HG03159 (cell line): ENCODE data around the gene NKD1.

Experiments
- ATAC-seq: cut with Tn5 transposase; IDR thresholded peaks from one replicate; pipeline ENCODE4 v1.9.1; 2021; ENCODE audit warnings: mild to moderate bottlenecking, moderate library complexity; ENCODE audit not compliant: unreplicated experiment

Gene NKD1

DNA sequence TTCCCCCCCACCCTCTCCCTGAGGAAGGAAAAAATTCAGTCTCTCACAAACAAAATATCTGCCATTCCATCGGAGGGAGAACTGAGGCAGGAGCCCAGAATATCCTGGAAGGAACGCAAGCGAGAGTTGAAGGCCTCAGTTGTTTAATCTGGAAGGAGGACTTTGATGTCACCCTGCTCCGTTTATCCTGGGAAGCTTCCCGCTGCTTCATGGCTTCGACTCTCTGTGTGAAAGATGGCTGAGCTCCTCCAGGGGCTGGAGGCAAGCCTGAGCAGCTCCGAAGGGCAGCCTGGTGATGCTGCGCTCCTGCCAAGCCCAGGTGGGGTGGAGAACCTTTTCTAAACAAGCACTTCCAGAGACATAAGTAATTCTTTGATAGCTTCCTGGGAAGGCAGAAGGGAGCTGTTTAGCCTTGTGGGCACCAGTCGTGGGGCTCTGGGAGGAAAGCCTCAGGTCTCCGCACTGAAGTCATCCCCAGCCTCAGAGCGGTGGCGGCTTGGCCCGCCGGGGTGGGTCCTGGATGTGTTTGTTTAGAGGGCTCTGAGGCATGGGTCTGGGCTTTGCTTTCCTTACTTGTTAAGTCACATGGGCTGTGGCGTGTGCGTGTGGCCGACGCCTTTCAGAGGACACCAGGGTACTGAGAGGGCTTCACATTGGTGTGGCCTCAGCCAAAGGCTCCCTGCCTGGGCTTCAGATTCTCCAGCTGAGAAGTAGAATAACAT is 7.9 kb downstream of the NKD1 start:
- ATAC-seq: no peak

DNA sequence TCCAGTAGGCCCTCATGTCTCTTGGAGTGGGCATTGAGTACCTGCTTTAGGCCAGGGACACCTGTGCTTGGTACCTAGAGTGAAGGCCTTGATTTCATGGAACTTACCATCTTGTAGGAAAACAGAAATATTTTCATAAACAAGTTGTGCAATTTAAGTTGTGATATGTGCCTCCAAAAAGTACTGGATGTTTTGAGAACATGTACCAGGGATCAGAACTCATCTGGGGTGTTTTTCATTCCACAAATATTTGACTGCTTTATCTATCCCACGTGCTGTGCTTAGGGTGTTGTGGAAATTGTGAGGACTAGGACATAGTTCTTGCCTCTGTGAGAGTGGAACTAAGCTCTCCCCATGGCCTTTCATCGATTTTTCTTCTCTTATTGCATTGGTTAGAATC is 8.8 kb downstream of the NKD1 start:
- ATAC-seq: no peak

DNA sequence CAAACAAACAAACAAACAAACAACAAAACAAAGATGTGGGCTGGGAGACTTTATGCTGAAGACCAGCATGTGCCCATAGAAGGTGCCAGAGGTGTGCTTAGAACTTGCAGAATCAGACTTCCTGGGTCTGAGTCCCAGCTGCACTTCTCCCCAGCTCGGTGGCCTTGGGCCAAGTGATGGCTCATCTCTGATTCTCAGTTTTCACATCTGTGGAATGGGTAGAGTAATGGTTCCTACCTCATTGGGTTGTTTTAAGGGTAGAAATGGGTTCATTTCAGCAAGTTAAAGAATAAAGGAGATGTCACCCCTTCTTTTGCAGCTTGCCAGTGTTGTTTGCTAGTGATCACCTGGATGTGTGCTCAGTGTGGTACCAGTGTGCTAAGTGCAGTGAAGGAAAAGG is 10.7 kb downstream of the NKD1 start:
- no peak for ATAC-seq

DNA sequence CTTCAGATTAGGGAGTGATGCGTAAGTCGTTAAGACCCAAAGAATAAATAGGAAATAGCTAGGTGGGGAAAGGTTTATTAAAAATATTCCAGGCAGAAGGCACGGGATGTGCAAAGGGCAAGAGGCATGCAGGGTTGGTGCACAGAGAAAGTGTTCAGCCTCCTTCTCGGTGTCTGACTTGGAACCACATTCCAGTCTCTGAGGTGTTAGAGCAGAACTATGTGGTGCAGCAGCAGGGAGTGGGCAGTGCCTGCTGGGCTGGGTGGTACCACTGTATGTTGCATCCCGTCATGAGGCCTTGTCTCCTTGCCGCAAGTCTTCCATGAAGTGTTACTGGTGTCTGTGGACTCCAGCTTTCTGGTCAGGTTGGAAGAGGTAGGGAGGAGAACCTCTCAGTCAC is 11.1 kb downstream of the NKD1 start:
- ATAC-seq: no peak

DNA sequence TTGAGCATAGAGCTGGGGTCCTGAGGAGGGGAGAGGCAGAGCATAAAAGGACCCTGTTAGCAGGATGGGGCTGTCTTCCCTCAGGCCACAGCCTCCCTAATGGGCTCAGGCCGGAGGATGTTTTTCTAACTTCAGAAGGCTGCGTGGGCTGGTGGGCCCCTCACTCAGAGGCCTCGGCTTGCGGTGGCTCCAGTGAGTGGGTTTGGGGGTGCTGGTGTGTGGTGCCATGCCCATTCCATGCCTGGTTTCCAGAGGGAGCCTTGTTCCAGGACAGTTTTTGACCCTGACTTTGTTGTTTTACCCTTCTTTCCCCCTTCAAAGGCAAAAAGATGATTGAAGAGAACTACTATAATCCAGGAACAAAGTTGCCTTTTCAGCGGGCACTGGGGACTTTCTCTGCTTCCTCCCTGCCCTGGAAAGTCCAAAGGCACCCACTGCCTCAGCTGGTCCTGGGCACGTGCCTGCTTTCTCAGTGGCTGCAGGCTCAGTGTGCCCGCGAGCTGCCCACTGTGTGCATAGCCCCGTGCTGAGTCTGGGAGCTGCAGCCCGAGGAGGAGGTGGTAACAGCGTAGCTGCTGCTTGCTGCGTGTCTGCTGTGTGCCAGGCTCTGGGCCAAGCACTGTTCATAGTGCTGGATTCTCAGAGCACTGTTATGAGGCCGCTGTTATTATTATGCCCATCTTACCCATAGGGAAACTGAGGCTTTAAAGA is 11.8 kb downstream of the NKD1 start:
- ATAC-seq: no peak

DNA sequence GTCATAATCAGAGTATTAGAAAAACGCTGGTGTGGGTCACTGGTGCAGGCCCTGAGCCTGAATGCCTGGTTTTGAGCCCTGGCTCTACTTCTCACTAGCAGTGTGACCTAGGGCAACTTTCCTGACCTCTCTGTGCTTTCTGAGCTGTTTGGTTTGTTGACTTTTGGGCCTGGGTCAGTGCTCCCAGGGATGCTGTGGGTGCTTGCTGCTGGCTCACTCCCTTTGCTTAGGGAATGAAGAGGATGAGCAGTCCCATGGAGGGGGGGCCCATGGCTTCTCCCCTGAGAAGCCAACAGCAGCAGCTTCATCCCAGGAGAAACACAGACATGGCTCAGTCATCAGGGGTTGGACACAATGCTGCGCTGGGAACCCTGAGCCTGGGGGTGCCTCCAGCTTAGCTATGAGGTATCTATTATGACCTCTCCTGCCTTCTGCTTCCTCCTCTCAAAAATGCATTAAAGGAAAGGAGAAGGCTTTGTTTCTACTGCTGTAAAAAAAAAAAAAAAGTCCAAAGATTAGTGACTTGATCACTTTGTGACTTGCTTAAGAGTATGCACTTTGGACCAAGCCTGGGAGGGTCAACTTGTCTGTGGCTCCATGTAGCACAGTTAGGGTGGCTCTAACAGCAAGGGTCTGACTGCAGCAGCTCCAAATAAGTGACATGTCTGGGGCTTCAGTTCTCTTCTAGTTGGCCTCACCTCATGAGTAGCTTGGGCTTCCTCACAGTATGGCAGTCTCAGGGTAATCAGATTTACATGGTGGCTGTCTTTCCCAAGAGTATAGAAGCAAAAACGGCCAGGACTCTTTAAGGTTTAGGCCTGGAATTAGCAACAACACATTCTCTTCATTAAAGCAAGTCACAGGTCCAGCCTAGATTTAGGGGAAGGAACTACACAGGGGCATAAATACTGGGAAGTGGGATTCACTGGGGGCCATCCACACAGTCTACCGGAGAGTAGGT is 13.0 kb downstream of the NKD1 start:
- ATAC-seq: no peak

DNA sequence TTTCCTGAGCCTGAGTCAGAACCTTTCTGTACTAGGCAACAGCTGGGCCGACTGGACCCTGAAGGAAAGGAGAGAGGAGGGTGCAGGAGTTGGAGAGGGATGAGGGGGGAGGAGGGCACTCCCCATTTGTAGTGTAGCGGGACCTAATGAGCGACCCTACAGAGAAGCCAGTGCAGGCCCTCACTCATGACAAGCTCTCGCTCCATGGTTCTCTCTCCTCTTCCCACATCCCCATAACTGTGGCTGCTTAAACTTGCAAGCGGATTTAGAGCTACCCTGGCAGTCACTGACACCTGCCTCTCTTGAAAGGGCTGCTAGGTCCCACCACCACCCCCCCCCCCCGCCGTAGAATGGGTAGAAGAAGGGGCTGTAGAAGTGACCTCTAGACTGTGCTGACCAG is 14.5 kb downstream of the NKD1 start:
- no peak for ATAC-seq

DNA sequence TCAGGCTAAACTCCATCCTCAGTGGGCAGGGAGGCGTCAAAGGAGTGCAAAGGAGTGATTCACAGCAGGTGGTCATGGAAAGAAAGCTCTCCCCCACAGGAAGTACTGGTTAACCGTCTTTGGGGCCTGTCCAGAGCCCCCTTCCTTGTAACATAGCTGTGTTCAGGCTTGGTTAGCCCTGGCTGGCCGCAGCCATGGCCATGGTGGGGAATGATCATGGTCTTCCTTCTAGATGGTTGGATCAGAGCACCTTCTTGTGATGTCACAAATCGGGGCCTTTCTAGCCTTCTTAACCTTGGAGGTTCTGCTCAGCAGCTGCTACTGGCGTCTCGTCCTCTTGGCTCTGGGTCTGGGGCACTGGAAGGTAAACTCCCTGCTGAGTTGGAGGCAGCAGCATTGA is 15.8 kb downstream of the NKD1 start:
- ATAC-seq: no peak

DNA sequence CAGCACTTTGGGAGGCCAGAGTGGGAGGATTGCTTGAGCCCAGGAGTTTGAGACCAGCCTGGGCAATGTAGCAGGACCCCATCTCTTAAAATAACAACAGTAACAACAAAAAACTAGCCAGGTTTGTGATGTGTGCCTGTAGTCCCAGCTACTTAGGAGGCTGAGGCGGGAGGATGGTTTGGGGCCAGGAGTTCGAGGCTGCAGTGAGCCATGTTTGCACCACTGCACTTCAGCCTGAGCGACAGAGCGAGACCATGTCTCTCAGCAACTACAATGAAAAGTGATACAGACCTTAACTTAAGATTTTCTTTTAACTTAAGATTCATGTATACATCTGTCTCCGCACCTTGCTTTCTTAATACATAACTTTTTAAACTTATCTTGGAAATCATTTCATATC is 17.2 kb downstream of the NKD1 start:
- ATAC-seq: no peak

DNA sequence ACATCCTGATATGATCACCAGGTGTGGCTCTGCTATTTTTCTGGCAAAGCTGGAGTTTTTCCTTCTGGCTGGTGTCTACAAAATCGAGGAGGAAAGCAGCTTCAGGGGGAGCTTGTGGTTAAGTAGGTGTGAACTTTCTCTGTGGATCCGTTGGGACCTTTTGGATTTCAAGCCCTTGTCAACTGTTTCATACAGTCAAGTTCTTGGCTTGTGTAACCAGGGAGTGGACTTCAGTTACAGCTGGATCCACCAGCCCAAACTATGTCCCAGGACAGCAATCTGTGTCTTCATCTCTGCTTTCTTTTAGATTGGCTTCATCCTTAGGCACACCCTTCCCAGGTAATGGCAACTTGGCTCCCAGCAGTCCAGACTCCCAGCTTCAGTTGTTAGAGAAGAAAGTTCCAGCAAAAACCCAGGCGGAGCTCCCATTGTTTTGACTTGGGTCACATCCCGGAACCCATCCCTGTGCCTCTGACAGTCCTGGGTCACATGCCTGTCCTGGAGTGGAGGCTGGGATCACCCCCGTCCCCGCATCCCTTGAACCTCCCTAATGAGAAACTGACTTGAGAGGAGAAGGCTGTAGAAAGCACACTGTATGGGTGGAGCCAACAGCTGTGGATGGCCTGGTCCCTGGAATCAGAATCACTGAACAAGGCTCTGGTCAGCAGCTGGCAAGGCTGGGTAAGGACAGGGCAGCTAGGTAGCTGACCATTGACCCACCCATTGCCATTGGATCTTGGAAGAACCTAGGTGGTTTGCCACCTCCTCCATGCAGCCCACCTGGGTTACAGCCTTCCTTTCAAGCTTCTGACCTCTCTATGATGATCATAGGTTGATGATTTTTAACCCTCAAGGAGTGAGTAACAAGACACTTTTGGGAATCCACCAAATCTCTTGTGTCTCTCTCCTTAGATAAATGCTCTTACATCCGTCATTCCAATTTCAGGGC is 18.1 kb downstream of the NKD1 start:
- no peak for ATAC-seq

DNA sequence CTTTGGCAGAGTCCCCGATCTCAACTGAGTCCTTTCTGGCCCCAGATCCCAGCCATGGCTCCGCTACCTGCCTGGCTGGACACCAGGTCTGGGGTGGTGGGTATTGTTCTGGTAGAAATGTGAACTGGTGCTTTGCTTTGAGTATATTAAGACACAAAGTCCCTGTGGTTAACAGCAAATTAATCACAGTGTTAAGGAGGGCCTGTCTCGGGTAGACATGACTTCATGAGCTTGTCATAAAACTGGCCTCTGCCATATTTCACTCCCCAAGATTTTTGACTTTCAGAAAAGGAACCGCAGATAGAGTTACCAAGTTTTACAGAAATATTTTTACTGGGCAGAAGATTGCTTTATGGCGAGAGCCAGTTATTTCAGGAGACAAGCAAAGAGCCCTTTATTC is 19.5 kb downstream of the NKD1 start:
- no peak for ATAC-seq

DNA sequence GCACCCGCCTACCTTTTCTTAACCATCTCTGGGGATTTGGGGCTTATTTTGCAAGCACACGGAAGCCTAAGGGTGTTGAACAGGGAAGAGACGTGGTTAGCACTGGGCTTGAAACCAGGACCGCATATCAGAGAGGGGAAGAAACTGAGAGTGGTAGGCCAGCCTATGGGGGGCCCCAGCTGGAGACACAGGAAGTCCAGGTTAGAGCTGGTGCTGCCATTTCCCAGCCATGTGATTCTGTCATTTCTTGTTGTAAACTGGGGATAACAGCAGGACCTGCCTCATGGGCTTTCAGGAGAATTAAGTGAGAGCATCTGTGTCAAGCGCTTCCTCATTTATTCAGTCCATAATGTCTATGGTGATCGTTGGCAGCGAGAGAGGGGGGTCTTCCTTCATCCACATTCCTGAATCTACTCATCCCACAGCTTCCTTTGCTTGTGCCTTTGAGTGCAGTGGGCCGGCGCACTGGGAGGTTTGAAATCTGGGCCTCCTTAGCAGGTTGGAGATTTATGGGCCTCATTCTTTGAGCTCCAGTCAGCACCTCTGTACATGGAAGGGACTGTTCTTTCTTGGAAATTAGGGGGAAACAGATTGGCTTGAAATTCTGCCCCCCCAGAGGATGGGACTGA is 20.1 kb downstream of the NKD1 start:
- no peak for ATAC-seq

DNA sequence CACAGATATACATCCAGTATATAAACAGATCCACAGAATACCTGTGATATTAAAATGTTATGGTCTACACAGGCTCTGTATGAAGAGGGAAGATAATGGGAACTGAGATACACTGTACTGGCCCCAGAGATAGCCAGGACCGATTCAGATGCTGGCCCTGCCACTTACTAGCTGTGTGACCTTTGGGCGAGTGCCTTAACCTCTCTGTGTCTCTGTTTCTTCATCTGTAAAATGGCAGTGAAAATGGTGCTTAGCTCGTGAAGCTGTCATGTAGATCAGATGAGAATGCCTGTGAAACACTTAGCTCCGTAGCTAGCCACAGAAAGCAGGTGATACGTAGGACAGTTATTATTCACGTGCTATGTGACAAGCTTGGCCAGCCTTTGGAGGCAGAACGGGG is 22.2 kb downstream of the NKD1 start:
- no peak for ATAC-seq

DNA sequence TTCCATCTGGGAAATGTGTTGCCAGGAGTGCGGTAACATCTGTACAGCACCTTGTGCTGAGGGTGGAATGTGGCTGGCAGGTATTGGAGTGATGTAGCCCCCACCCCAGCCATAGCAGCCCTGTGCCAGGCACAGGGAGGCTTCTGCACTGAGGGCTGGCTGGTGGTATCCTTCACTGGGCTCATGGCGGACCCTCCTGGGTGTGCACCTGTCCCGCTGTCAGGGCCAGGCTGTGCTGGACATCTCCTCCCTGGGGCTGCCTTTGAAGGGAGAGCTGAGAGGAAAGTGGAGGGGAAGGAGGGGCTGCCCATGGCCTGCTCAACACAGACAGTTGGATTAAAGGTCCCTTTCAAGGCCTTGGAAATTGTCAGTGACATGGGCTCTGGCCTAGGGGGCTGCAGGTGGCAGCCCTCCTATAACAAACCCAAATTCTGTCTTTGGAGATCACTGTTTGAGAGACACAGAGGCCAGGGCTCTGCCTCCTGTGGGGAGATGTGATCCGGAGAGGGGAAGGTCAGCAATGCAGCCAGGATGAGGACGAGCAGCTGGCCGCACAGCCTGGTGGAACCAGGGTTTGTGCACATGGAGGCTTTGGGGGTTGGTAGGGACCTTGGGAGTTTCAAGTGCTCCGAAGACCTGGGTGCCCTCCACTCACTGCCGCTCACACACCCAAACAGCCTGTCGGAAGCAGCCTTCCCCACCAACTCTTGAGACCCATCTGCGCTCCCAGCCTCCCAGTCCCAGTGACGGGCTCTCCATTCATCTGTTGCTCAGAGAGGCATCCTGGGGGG is 22.8 kb downstream of the NKD1 start:
- ATAC-seq: no peak

DNA sequence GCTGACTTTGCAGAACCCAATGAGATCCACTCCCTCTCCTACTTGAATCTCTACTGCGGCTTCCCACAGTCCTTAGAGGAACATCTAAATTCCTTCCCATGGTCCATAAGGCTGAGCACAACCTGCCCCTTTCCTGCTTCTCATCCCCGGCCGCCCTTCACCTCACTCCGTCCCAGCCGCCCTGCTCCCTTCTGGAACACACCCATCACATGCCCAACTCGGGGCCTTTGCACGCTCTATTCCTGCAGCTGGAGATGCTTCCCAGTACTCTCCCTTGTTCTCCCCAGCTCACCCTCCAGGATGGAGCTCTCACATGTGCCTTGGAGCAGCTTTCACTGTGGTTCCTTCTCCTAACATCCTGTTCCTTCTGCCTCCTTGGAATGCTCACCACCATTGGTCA is 23.6 kb downstream of the NKD1 start:
- no peak for ATAC-seq

DNA sequence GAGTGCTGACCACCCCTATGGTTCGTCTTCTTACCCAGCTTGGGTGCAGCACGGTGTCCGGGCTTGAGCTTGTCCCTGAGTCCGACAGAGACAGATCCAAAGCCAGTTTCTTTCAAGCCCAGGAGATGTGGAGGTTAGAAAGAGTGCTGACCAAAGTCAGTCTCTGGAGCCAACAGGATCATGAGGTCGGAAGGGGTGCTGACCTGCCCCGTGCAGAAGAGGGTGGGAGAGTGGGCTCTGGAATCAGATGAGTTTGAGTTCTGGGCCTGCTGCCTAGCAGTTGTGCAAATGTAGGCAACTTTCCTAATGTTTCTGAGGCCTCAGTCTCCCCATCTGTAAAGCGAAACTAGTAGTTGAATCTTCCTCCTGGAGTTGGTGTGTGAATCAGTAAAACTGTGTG is 24.5 kb downstream of the NKD1 start:
- no peak for ATAC-seq

DNA sequence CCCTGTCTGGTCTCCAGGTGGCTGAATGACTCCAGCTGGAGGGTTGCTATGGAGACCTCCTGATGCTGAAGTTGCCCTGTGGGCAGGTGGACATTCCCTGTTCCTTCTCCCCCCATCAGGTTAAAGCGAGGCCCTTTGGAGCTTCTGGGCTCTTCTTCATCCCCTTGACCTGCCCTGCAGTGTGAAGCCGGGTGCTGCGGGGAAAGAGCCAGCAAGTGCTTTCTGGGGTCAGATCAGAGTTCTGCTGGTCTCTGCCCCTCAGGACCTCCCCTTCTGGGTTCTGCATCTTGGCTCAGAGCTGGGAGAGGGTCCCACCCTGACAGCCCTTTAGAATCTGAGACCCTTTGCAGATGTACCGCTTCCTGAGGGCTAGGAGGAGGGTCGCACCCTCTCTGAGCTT is 25.1 kb downstream of the NKD1 start:
- no peak for ATAC-seq

DNA sequence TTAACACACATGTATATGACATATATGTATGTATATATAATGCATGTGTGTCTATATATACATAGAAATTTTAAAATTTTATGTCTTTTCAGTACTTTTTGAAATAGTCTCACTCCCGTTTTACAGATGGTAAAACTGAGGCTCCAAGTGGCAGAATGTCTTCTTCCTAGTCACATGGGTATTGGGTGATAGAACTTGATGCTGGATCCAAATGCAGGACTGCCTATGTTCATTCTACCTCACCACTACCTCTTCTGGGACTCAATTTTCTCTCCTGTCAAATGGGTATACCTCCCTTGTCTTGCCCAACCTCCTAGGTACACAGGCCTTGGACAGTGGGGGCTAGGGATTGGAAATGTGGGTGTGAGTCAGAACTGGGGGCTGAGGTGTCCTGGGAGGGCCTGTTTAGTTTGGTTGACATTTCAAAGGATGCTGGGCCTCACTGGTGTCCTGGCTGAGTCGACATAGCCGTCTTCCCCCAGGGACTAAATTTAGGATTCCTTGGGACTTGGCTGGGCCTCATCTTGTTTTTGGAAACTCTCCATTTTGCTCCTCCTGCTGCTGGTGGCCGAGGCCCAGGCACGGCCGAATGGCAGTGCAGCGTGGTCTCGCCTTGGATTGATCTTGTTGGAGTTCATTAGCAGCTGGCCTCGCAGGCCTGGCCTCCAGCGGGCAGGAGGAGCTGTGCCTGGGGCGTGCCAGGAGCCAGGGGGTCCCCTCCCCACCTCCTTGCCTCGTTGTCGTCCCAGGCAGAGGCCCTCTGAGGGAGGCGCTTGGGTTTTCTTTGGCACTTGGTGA is 25.9 kb downstream of the NKD1 start:
- no peak for ATAC-seq

DNA sequence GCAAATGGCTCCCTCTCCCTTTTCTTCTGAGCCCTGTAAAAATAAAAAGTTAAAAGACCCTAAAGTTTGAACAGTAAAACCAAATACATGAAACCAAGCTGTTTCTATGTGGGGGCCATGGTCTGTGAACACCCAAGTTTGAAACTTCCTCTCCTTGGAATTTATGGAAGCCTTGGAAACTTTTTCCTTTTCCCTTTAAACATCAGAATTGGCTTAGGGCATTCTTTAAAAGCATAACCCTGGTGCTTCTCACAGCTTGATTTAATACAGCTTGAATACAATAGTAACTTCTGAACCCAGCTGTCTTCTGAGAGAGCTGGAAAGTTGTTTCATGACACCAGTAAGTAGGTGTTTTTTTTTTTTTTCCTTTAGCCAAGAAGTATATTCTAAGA is 26.5 kb downstream of the NKD1 start:
- ATAC-seq: no peak
